ENCODE measurements around the gene PUM2. TPM values are rescaled to one million over a fixed set of nuclear protein-coding genes. Genes with fewer than 3 reads are reported as not detected.
"Not testable (repeated sequence)": the region's sequence is repeated elsewhere in the genome, so short reads cannot be mapped to it uniquely, and the experiment has no call there.

PUM2 gene
- total and polyA plus RNA-seq, 9 donors, result 40.3 to 148 (median 95.9) TPM

DNA sequence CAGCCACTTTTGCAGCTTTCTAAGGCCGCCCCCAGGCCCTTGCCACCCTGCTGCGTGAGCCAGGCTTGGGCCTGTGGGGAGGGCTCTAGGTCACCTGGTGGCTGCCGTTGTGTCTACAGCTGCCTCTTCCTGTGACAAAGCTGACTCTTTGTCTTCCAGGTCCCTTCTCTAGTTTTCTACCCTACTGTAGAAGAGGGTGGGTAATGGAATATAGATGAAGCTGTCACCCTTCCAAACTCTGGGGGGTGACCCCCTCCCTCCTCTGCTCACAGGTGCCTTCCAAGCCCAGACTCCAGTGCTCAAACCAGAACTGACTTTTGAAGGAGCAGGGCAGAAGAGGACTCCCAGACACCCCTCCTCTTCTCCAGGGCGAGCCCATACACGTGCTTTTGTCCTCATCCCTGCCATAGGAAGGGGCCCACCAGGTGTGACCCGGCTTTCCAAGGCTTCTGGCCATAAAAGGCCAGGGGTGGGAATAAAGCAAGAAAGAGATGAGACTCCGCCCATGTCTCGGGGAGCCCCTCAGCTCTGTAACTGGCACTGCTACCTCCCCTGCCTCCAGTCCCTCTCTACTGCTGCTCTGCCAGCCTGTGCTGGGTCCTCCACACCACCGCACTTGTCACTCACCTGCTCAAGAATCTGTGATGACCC lies 107.8 kb downstream of the PUM2 start:
- DNase-seq, result no peak
- intact Hi-C loops (cut with DNase I), result no loop called here
- H3K9me3 ChIP-seq, result no peaks in the 10 kb centered on the region
- H3K4me3 ChIP-seq, result no peak overlapping the region
- H3K4me1 ChIP-seq (ENCODE audit: insufficient read depth), result no peaks in the 10 kb centered on the region
- H3K27me3 ChIP-seq, result no peaks in the 10 kb centered on the region
- 63 to 67% (median 65%) methylated on average over 9 of the region's 9 CpGs for WGBS, 3 donors
- H3K27ac ChIP-seq, result no peak overlapping the region
- TF ChIP-seq EP300 (IDR thresholded peaks at IDR 0.05), result no peak
- no peak for TF ChIP-seq POLR2A (IDR thresholded peaks at IDR 0.05)
- no peak for TF ChIP-seq CTCF (IDR thresholded peaks at IDR 0.05)
- no peaks in the 10 kb centered on the region for H3K36me3 ChIP-seq

DNA sequence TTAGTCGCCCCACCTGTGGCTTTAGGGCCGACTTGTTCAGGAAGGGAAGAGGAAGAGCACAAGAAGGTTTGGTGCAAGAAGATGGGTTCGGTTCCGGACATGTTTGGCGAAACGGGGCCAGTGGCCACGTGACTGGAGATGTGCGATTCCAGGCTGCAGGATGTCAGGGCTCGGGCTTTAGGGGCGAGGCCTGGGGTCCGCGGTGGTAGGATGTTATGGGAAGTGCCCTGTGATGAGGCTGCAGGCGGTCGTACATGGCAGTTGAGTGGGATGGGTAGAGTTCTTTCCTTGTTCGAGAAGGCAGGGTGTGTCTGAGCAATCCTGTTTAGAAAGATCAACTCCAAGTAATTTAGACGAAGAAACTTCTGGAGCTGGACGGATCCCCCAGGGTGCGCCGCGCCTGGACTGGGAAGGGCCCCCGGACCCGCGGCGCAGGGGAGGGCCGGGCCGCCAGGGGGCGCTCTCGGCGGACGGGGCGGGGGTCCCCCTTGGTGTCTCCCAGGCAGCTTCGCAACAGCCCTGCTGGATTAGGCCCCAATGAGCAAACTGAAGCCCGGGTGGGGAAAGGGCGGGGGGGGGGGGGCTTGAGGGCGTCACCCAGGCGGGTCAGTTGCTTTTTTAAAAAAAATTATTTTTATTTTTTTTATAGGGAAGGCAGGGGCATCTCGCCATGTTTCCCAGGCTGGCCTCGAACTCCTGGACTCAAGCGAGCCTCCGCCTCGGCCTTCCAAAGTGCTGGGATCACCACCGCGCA lies 108.5 kb downstream of the PUM2 start:
- Histone ChIP-seq H3K9me3 (no peaks in the 10 kb centered on the region), H3K27me3 (no peaks in the 10 kb centered on the region), H3K4me3 (no peak overlapping the region), H3K36me3 (no peaks in the 10 kb centered on the region), H3K27ac (no peak overlapping the region), H3K4me1 (ENCODE audit: insufficient read depth) (no peaks in the 10 kb centered on the region)
- WGBS, 3 donors, result 39 to 54% (median 45%) methylated on average over 41 to 43 of the region's 43 CpGs
- TF ChIP-seq EP300 (IDR thresholded peaks at IDR 0.05) (no peak), POLR2A (IDR thresholded peaks at IDR 0.05) (no peak), CTCF (IDR thresholded peaks at IDR 0.05) (no peak)
- no peak for DNase-seq
- intact Hi-C loops (cut with DNase I), result no loop called here

DNA sequence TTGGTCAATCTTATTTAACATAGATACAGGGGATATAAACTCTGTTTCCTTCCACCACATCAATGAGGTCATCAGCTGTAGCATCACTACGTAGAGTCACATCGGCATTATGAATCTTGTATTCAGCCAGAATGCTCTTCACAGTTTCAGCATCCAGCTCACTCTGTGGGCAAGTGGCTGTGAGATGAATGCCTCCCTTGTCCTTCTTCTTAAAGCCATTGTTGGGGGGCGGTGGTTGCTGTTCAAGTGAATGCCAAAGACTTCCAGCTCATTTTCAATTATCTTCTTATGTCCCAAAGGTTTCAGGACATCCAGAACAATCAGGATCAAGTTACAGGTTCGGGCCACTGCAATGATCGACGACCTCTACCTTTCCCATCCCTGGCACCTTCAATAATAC lies 110.4 kb downstream of the PUM2 start:
- intact Hi-C loops (cut with DNase I); H3K9me3 ChIP-seq; H3K27me3 ChIP-seq; H3K36me3 ChIP-seq; H3K4me3 ChIP-seq; H3K27ac ChIP-seq; H3K4me1 ChIP-seq (ENCODE audit: insufficient read depth); DNase-seq: not testable (repeated sequence)
- WGBS, 3 donors, result 96 to 98% (median 96%) methylated on average over 6 of the region's 6 CpGs

GRCh38 chr2:20236496-20236895 lies 114.1 kb downstream of the PUM2 start:
- TF ChIP-seq POLR2A (IDR thresholded peaks at IDR 0.05), result no peak
- no peak for TF ChIP-seq CTCF (IDR thresholded peaks at IDR 0.05)
- TF ChIP-seq EP300 (IDR thresholded peaks at IDR 0.05), result no peak
- 51 to 52% (median 52%) methylated on average over 5 of the region's 5 CpGs for WGBS, 3 donors
- Histone ChIP-seq H3K27ac (no peak overlapping the region), H3K27me3 (no peaks in the 10 kb centered on the region), H3K9me3 (no peaks in the 10 kb centered on the region), H3K4me3 (no peak overlapping the region), H3K4me1 (ENCODE audit: insufficient read depth) (no peaks in the 10 kb centered on the region), H3K36me3 (no peaks in the 10 kb centered on the region)
- DNase-seq, result no peak
- intact Hi-C loops (cut with DNase I), result no loop called here

DNA sequence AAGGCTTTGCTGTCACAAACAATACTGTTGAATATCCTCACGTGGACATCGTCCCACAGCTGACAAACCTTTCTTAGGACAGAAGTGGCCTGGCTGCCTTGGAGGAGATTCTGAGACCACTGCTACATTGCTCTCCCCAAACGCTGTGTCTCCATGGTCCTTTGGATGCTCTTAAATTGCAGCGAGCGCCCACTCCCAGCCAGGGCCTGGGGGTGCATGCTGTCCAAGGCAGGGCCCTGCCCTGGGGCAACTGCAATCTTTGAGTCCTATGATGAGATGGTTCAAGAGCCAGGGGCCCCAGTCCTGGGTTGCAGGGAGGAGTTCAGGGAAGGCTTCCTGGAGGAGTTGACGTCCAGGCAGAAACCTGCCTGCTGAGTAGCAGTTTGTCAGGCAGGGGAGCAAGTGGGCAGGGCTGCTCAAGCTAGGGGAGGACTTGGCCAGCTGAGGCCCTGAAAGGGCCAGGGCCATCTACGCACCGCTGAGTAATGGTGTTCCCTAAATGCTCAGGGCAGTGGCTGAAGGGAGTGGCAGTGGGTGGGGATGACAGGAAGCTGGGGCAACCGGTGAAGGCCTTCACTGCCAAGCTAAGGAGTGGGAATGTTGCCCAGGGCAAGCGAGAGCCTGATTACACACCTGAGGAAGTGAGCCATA lies 114.9 kb downstream of the PUM2 start:
- no peak for TF ChIP-seq EP300 (IDR thresholded peaks at IDR 0.05)
- TF ChIP-seq CTCF (IDR thresholded peaks at IDR 0.05), result no peak
- TF ChIP-seq POLR2A (IDR thresholded peaks at IDR 0.05), result no peak
- Histone ChIP-seq H3K27me3 (no peaks in the 10 kb centered on the region), H3K27ac (no peak overlapping the region), H3K36me3 (no peaks in the 10 kb centered on the region), H3K4me1 (ENCODE audit: insufficient read depth) (no peaks in the 10 kb centered on the region), H3K9me3 (no peaks in the 10 kb centered on the region), H3K4me3 (no peak overlapping the region)
- 81 to 83% (median 83%) methylated on average over 10 of the region's 10 CpGs for WGBS, 3 donors
- DNase-seq, result no peak
- intact Hi-C loops (cut with DNase I), result no loop called here

- DNase-seq; H3K4me3 ChIP-seq; H3K9me3 ChIP-seq; H3K36me3 ChIP-seq; H3K27ac ChIP-seq; H3K27me3 ChIP-seq; H3K4me1 ChIP-seq (ENCODE audit: insufficient read depth); intact Hi-C loops (cut with DNase I): not testable (repeated sequence)
- WGBS, 3 donors, result 71 to 81% (median 72%) methylated on average over 2 of the region's 2 CpGs
Measured at GRCh38 chr2:20234597-20234996, 116.0 kb downstream of the PUM2 start.
